Activated CD4-positive, alpha-beta T cell treated with anti-CD3 and anti-CD28 coated beads, Interleukin-2, amount 50 U/mL, for 24 hours (primary cell): ENCODE data around the gene HS6ST3.
"Not testable (repeated sequence)": the region's sequence is repeated elsewhere in the genome, so short reads cannot be mapped to it uniquely, and the experiment has no call there.

Experiments used
- DNase-seq, 2 donors: peaks; one replicate each; pipeline ENCODE4 v3.0.0-alpha.2; 2020; ENCODE audit warnings: low read depth in 1 of 2, low spot score in 1 of 2

Gene HS6ST3

GRCh38 chr13:96710166-96710862 is 620.4 kb downstream of the HS6ST3 start:
- no peak for DNase-seq

GRCh38 chr13:96720446-96720845 is 630.5 kb downstream of the HS6ST3 start:
- no peak for DNase-seq

GRCh38 chr13:96726651-96727050 is 636.7 kb downstream of the HS6ST3 start:
- DNase-seq, result no peak

GRCh38 chr13:96728463-96728862 is 638.6 kb downstream of the HS6ST3 start:
- DNase-seq, result no peak

- DNase-seq, result no peak
These were observed 640.8 kb downstream of the HS6ST3 start for GRCh38 chr13:96730676-96731075.

- DNase-seq, result no peak
These were observed 644.6 kb downstream of the HS6ST3 start for GRCh38 chr13:96734499-96734898.

GRCh38 chr13:96741779-96742178 is 651.9 kb downstream of the HS6ST3 start:
- DNase-seq, result no peak

GRCh38 chr13:96743296-96744089 is 653.6 kb downstream of the HS6ST3 start:
- DNase-seq, result no peak

- DNase-seq, result no peak
These were observed 654.7 kb downstream of the HS6ST3 start for GRCh38 chr13:96744367-96745331.

- no peak for DNase-seq
These were observed 657.0 kb downstream of the HS6ST3 start for GRCh38 chr13:96746886-96747285.

GRCh38 chr13:96749825-96750224 is 659.9 kb downstream of the HS6ST3 start:
- DNase-seq, result no peak

GRCh38 chr13:96751089-96751488 is 661.2 kb downstream of the HS6ST3 start:
- no peak for DNase-seq

- DNase-seq, result no peak
These were observed 673.0 kb downstream of the HS6ST3 start for GRCh38 chr13:96762876-96763275.

- DNase-seq, result no peak
These were observed 676.4 kb downstream of the HS6ST3 start for GRCh38 chr13:96766306-96766705.

- no peak for DNase-seq
These were observed 678.6 kb downstream of the HS6ST3 start for GRCh38 chr13:96768524-96768923.

- DNase-seq, result no peak
These were observed 680.0 kb downstream of the HS6ST3 start for GRCh38 chr13:96769874-96770273.

- no peak for DNase-seq
These were observed 681.8 kb downstream of the HS6ST3 start for GRCh38 chr13:96771486-96772367.

GRCh38 chr13:96772426-96772825 is 682.5 kb downstream of the HS6ST3 start:
- no peak for DNase-seq

- DNase-seq, result not testable (repeated sequence)
These were observed 688.4 kb downstream of the HS6ST3 start for GRCh38 chr13:96778302-96778701.

- DNase-seq, result no peak
These were observed 689.8 kb downstream of the HS6ST3 start for GRCh38 chr13:96779691-96780090.
